GM21381 (cell line): ENCODE results near the gene TUBA8.
"Not testable (repeated sequence)": the region's sequence is repeated elsewhere in the genome, so short reads cannot be mapped to it uniquely, and the experiment has no call there.

Source experiments
- ATAC-seq: cut with Tn5 transposase; IDR thresholded peaks from one replicate; pipeline ENCODE4 v1.9.1; 2021; ENCODE audit warnings: mild to moderate bottlenecking, moderate library complexity; ENCODE audit not compliant: unreplicated experiment

Gene TUBA8

DNA sequence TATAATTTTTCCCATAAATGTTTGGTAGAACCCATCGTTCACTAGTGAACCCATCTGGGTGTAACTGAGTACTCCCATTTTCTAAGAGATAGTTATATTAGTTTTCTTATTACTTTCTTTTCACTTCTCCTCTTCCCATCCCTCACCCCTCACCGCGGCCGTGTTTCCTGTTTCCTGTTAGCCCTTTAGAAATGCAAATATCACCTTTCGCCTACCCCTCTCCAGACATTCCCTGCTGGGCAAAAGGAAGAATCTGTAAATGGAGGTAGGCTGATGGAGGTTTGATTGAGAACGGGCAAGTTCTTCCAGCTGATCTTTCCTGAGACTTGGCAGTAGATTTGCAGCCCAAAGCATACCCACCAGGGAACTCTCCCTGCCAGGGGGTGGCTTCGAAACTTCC lies 54.7 kb downstream of the TUBA8 start:
- not testable (repeated sequence) for ATAC-seq

DNA sequence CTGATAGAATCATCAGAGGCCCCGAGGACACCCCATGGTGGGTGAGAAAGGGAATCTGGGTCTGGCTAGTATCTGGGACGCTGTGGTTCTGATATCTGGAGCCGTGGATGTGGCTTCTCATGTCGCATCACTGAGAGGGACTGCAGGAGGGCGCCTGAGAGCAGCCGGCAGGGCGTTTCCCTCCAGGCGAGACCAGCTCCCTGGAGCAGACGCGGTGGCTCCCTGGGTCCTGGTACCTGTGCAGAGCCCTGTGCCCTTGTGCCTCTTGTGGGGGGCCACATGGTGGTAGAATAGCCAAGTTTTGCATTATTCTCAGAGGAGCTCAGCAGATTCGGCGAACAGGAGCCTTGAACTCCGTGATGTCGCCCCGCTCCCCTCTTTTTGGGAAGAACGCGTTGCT lies 59.7 kb downstream of the TUBA8 start:
- ATAC-seq, result not testable (repeated sequence)

DNA sequence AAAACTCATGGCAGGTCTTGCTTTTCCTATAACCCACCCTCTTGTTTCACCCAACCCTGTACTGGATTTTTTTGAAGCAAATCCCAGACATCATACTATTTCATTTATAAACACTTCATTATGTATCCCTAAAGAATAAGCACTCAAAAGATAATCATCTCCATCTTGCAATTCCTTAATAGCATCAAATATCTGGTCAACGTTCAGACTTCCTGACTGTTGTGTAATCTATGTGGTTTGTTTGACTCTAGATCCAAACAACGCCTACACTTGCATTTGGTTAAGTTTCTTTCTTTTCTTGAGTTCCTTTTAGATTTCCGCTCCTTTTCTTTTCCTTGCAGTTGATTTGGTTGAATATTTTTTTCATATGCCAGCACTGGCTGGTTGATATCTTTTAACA lies 61.6 kb downstream of the TUBA8 start:
- not testable (repeated sequence) for ATAC-seq

DNA sequence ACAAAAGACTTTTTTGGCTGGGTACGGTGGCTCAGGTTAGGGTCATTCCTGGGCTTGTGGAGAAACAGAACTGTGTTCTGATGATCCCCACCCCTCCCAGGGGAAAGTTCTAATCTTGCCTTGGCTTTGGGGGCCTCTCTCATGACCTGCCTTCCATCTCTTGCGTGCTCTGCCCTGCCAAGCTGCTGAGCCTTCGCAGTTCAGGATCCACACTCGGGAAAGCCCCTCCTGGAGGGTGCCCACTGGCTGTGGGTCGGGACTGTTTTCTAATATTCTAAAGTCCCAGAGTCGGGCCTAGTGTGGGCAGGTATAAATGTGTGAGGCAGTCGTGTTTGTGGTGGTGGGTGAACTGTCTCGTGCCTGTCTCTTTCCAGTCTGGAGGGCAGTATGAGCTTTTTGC lies 62.2 kb downstream of the TUBA8 start:
- not testable (repeated sequence) for ATAC-seq

DNA sequence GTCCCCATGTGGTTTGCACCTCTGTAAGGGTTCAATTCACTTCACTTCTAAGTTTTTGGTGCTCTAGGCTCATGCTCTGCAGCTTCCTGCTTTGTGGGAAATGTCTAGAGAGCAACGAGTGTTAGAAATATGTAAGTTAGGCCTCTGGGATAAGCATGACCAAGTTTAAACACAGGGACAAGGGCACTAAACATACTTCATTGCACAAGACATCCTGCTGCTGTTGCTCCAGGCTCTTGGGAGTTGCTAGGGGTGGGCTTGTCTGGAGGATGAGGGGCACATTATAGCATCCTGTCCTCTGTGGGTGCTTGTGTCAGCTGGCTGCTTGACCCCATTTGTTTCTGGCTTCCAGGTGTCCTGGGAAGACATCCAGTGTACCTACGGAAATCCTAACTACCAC lies 62.8 kb downstream of the TUBA8 start:
- not testable (repeated sequence) for ATAC-seq
